IPS-18c (cell line): ENCODE data around the gene SORL1.

Experiments used
- H3K4me3 ChIP-seq: 2 replicates; pipeline ENCODE4 v1.7.0; 2013; ENCODE audit warnings: low read depth, mild to moderate bottlenecking, low read length, moderate library complexity; ENCODE audit not compliant: insufficient read depth
- H3K9me3 ChIP-seq: one replicate; pipeline ENCODE4 v1.6.1; 2013; ENCODE audit warnings: mild to moderate bottlenecking, low read length, moderate library complexity; ENCODE audit not compliant: control insufficient read depth, insufficient read depth

Gene SORL1

GRCh38 chr11:121425828-121426227 is 26.3 kb upstream of the SORL1 start:
- Histone ChIP-seq H3K9me3 (no peaks in the 10 kb centered on the region), H3K4me3 (no peak overlapping the region)

- H3K9me3 ChIP-seq, result no peaks in the 10 kb centered on the region
- H3K4me3 ChIP-seq, result peak overlapping the region; percentile 39
These were observed 25.4 kb upstream of the SORL1 start for GRCh38 chr11:121426476-121427399.

GRCh38 chr11:121427400-121427744 is 24.7 kb upstream of the SORL1 start:
- peak overlapping the region; percentile 39; the same call in 1 of the 2 replicates for H3K4me3 ChIP-seq
- H3K9me3 ChIP-seq, result no peaks in the 10 kb centered on the region

GRCh38 chr11:121429556-121429955 is 22.6 kb upstream of the SORL1 start:
- no peaks in the 10 kb centered on the region for H3K9me3 ChIP-seq
- H3K4me3 ChIP-seq, result no peak overlapping the region

- no peaks in the 10 kb centered on the region for H3K9me3 ChIP-seq
- H3K4me3 ChIP-seq, result no peak overlapping the region
These were observed 20.1 kb upstream of the SORL1 start for GRCh38 chr11:121431820-121432526.

GRCh38 chr11:121435132-121435531 is 17.0 kb upstream of the SORL1 start:
- Histone ChIP-seq H3K9me3 (no peaks in the 10 kb centered on the region), H3K4me3 (no peak overlapping the region)

- Histone ChIP-seq H3K9me3 (no peaks in the 10 kb centered on the region), H3K4me3 (no peak overlapping the region)
These were observed 16.3 kb upstream of the SORL1 start for GRCh38 chr11:121435551-121436511.

GRCh38 chr11:121437018-121437685 is 15.0 kb upstream of the SORL1 start:
- Histone ChIP-seq H3K9me3 (no peaks in the 10 kb centered on the region), H3K4me3 (no peak overlapping the region)

GRCh38 chr11:121437686-121438078 is 14.4 kb upstream of the SORL1 start:
- Histone ChIP-seq H3K9me3 (no peaks in the 10 kb centered on the region), H3K4me3 (no peak overlapping the region)

GRCh38 chr11:121439337-121439736 is 12.8 kb upstream of the SORL1 start:
- no peak overlapping the region for H3K4me3 ChIP-seq
- H3K9me3 ChIP-seq, result no peaks in the 10 kb centered on the region

GRCh38 chr11:121439759-121440158 is 12.4 kb upstream of the SORL1 start:
- no peaks in the 10 kb centered on the region for H3K9me3 ChIP-seq
- no peak overlapping the region for H3K4me3 ChIP-seq

GRCh38 chr11:121441521-121441920 is 10.6 kb upstream of the SORL1 start:
- H3K4me3 ChIP-seq, result no peak overlapping the region
- H3K9me3 ChIP-seq, result no peaks in the 10 kb centered on the region

- no peak overlapping the region for H3K4me3 ChIP-seq
These were observed 8.3 kb upstream of the SORL1 start for GRCh38 chr11:121443688-121444275.

GRCh38 chr11:121444526-121444925 is 7.6 kb upstream of the SORL1 start:
- no peaks in the 10 kb centered on the region for H3K9me3 ChIP-seq
- no peak overlapping the region for H3K4me3 ChIP-seq

More at GRCh38 chr11:121443688-121444275, 8.3 kb upstream of the SORL1 start:
- no peaks in the 10 kb centered on the region for H3K9me3 ChIP-seq

- Histone ChIP-seq H3K9me3 (no peaks in the 10 kb centered on the region), H3K4me3 (no peak overlapping the region)
These were observed 6.9 kb upstream of the SORL1 start for GRCh38 chr11:121445071-121445768.

- no peak overlapping the region for H3K4me3 ChIP-seq
- no peaks in the 10 kb centered on the region for H3K9me3 ChIP-seq
These were observed 5.4 kb upstream of the SORL1 start for GRCh38 chr11:121446752-121447156.
